Measurements from ENCODE around the gene HS3ST3A1.

The HS3ST3A1 gene

DNA sequence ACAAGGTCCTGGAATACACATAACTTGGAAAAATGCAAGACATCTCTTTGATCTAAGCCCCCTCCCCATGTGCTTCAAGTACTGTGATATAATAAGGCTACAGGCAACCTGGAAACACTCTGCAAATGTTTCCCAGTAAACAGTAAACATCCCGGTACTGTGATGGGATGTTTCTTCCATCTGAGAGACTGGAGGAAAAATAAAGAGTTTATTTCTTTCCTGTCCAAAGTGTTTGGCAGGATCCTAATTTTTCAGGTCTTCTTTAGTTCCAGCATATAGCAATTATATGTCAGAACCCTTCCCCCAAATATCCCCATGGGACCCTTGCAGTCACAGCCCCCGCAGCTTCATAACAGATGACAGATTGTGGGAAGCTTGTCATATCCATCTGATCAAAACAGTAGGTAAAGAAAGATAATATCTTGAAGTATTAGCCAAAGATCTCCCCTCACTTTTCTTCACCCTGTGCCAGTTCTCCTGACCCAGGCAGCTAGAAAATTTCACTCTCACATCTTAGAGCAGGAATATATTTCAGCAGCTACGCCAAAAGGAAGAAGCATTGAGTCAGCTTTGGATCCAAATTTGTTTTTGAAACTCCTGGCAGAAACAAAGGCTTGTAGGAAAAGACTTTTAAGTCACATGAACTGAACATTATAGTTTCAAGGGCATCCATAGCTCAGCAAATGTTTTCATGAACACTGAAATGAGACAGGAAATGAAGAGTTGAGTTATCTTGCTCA lies 141.3 kb downstream of the HS3ST3A1 start:
- DNase-seq (ENCODE audit: low spot score), result no peak
- TF ChIP-seq, protein P1, sequence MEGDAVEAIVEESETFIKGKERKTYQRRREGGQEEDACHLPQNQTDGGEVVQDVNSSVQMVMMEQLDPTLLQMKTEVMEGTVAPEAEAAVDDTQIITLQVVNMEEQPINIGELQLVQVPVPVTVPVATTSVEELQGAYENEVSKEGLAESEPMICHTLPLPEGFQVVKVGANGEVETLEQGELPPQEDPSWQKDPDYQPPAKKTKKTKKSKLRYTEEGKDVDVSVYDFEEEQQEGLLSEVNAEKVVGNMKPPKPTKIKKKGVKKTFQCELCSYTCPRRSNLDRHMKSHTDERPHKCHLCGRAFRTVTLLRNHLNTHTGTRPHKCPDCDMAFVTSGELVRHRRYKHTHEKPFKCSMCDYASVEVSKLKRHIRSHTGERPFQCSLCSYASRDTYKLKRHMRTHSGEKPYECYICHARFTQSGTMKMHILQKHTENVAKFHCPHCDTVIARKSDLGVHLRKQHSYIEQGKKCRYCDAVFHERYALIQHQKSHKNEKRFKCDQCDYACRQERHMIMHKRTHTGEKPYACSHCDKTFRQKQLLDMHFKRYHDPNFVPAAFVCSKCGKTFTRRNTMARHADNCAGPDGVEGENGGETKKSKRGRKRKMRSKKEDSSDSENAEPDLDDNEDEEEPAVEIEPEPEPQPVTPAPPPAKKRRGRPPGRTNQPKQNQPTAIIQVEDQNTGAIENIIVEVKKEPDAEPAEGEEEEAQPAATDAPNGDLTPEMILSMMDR (conservative IDR thresholded peaks at IDR 0.05; ENCODE audit: low read depth), result no peak
- POLR2A ChIA-PET (ENCODE audit: low non-redundant PET), result no interaction called here
- CTCF ChIA-PET, result no interaction called here
- no peak overlapping the region for H3K27ac ChIP-seq

GRCh38 chr17:13457783-13458182 lies 143.9 kb downstream of the HS3ST3A1 start:
- ChIA-PET CTCF (no interaction called here), POLR2A (ENCODE audit: low non-redundant PET) (no interaction called here)
- no peak for DNase-seq (ENCODE audit: low spot score)
- no peak overlapping the region for H3K27ac ChIP-seq
- TF ChIP-seq, protein P1 (conservative IDR thresholded peaks at IDR 0.05; ENCODE audit: low read depth), result no peak
